Pons (tissue), 1 donor: Measurements from ENCODE around the gene ZNF443.
"Not testable (repeated sequence)": the region's sequence is repeated elsewhere in the genome, so short reads cannot be mapped to it uniquely, and the experiment has no call there.

Experiments
- DNase-seq: peaks from one replicate; pipeline ENCODE4 v3.0.0-alpha.2; 2016; ENCODE audit warnings: low spot score

ZNF443 gene

GRCh38 chr19:12440541-12441316, at the start of gene ZNF443:
TSS of gene ZNF443 (minus strand) at chr19:12441021. CDS start at chr19:12440914, 107 bp downstream.
- DNase-seq = peak; percentile 99

- not testable (repeated sequence) for DNase-seq
These were observed 45.5 kb upstream of the ZNF443 start for GRCh38 chr19:12486265-12486783.

GRCh38 chr19:12485571-12485970, 44.8 kb upstream of the ZNF443 start:
- DNase-seq = no peak

GRCh38 chr19:12485052-12485416, 44.2 kb upstream of the ZNF443 start:
- DNase-seq = no peak

GRCh38 chr19:12484371-12485051, 43.7 kb upstream of the ZNF443 start, which contains the start of gene ZNF709:
TSS of gene ZNF709 (minus strand) at chr19:12484816. CDS start at chr19:12484657, 159 bp downstream.
- DNase-seq = peak; percentile 94

- DNase-seq = no peak
These were observed 43.2 kb upstream of the ZNF443 start for GRCh38 chr19:12484011-12484370.

- no peak for DNase-seq
These were observed 41.7 kb upstream of the ZNF443 start for GRCh38 chr19:12482509-12482886.

GRCh38 chr19:12481781-12482508, 41.1 kb upstream of the ZNF443 start:
- DNase-seq = no peak

- DNase-seq = no peak
These were observed 37.6 kb upstream of the ZNF443 start for GRCh38 chr19:12478234-12478941.

GRCh38 chr19:12467651-12468050, 26.8 kb upstream of the ZNF443 start:
- DNase-seq = not testable (repeated sequence)

GRCh38 chr19:12465211-12465610, 24.4 kb upstream of the ZNF443 start:
- DNase-seq = no peak

GRCh38 chr19:12464769-12465168, 23.9 kb upstream of the ZNF443 start:
- no peak for DNase-seq

- not testable (repeated sequence) for DNase-seq
These were observed 23.3 kb upstream of the ZNF443 start for GRCh38 chr19:12464139-12464538.

GRCh38 chr19:12453495-12453894, 12.7 kb upstream of the ZNF443 start:
- DNase-seq = no peak

GRCh38 chr19:12450844-12451243, 10.0 kb upstream of the ZNF443 start:
- DNase-seq = no peak

GRCh38 chr19:12448808-12449207, 8.0 kb upstream of the ZNF443 start:
- no peak for DNase-seq

GRCh38 chr19:12439686-12440540, 908 bp downstream of the ZNF443 start:
- not testable (repeated sequence) for DNase-seq

- DNase-seq = not testable (repeated sequence)
These were observed 10.0 kb downstream of the ZNF443 start for GRCh38 chr19:12430726-12431299.

GRCh38 chr19:12425888-12426274, 14.9 kb downstream of the ZNF443 start:
- no peak for DNase-seq

GRCh38 chr19:12425236-12425887, 15.5 kb downstream of the ZNF443 start:
- no peak for DNase-seq
